HAP-1 (cell line): ENCODE measurements around the gene MISFA.

Experiments
- DNase-seq, 2 experiments: peaks; one replicate each; pipeline ENCODE4 v3.0.0-alpha.2; 2016 to 2020; ENCODE audit warnings: low spot score in 2 of 2
- H3K27me3 ChIP-seq: fragments of 250-450 bp; sonication (Bioruptor Pico); 2 replicates; pipeline ENCODE4 v1.5.1; 2020; ENCODE audit warnings: low read depth, mild to moderate bottlenecking, moderate library complexity
- H3K36me3 ChIP-seq: fragments of 250-450 bp; sonication (Bioruptor Pico); replicated peaks from 2 replicates; pipeline ENCODE4 v1.5.1; 2020; ENCODE audit warnings: mild to moderate bottlenecking
- H3K4me1 ChIP-seq: fragments of 250-450 bp; sonication (Bioruptor Pico); 2 replicates; pipeline ENCODE4 v1.5.1; 2020; ENCODE audit warnings: mild to moderate bottlenecking
- H3K4me3 ChIP-seq: fragments of 250-450 bp; sonication (Bioruptor Pico); 2 replicates; pipeline ENCODE4 v1.5.1; 2020; ENCODE audit warnings: mild to moderate bottlenecking, moderate library complexity
- H3K9me3 ChIP-seq: fragments of 250-450 bp; sonication (Bioruptor Pico); 2 replicates; pipeline ENCODE4 v1.5.1; 2020; ENCODE audit warnings: mild to moderate bottlenecking, moderate library complexity
- in situ Hi-C: fragments of 300-500 bp; cut with MboI; formaldehyde crosslinking; loops from 3 replicates; pipeline ENCODE4 v1.14.3; 2020; ENCODE audit warnings: low sequenced_read_pairs, inconsistent platforms, mixed read lengths

MISFA gene

DNA sequence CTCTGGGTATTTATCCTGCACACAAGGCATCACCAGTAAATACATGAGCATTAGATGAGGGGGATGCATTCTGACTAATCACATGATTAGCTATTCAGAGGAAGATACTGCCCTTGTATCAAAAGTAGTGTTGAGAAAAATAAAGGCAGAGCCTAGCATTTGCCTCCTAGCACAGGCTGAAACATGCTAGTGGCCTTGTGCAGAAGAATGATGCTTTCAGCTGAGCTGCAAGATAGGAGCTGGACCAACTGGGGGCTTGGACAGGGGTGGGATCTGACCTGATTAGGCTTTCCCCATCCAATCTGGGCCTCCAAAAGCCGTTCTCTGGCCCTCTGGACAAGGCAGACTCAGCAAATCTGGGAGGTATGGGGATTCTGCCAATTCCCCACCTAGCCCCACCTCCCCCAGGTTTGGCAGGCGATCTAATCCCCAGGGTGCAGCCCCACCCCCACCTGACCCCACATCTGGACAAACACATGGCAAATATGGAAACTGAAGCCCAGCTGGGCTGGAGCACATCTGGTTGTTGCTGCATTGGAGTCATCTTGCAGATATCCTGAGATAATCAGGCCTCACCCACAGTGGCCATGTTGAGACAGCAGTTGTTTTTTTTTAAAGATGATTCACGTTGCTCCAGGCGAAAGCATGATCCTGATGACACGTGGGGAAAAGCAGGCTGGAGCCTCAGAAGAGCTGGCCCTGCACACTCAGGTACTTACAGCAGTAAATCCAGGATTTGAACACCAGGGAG is 4.4 kb upstream of the MISFA start:
- Histone ChIP-seq H3K4me1 (peaks cover 5% of the 10 kb centered on the region), H3K9me3 (no peaks in the 10 kb centered on the region), H3K36me3 (no peaks in the 10 kb centered on the region; the same call in 1 of the 2 replicates), H3K4me3 (no peak overlapping the region), H3K27me3 (no peaks in the 10 kb centered on the region)
- in situ Hi-C loops, result no loop called here
- no peak for DNase-seq

DNA sequence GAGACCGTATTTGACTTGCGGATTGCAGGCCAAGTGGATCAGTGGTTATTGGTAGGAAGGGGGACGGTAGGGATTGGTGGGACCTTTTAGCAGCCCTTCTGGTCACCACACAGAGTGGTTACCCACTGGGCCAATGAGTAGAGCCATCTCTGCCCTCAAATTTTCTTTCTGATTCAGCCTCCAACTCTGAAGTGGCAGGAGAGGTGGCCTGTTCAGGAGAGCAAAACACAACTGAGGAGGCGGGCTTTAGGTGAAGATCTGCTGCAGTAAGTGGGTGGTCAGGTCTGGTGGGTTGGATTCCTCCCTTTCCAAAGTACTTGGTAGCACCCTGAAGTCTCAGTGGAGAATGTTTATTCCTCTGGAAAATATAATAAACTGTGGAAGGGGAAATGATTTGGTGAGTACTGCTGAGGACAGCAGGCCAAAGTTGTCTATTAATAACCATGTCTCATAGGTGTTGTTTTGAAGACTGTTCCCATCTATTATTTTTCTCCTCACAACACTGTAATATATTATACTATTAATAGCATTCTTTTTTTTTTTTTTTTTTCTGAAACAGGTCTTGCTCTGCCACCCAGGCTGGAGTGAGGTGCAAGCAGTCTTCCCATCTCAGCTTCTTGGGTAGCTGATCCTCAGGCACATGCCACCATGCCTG is 1.5 kb downstream of the MISFA start:
- no peaks in the 10 kb centered on the region for H3K9me3 ChIP-seq
- in situ Hi-C loops, result no loop called here
- DNase-seq, result no peak
- H3K4me3 ChIP-seq, result no peak overlapping the region
- H3K27me3 ChIP-seq, result no peaks in the 10 kb centered on the region
- H3K4me1 ChIP-seq, result no peaks in the 10 kb centered on the region
- peaks cover 2% of the 10 kb centered on the region; the same call in 1 of the 2 replicates for H3K36me3 ChIP-seq

DNA sequence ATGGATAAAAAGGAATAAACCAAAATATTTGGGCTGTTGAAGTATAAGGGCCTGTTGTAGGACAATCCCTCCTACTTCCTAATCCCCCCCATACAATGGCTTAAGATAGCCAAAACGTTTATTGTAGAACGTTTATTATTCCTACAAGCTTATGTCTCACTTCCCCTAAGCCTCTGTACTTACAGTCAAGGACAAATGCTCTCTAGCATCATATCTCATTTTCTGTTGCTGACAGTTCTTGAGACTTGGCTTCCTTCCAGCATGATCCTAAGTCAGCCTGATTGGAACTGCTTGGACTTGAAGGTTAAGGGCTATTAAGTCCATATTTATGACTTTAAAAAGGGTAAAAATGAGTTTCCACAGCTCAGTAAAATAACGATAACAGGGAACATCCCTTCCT is 8.8 kb downstream of the MISFA start:
- Histone ChIP-seq H3K9me3 (no peaks in the 10 kb centered on the region), H3K4me1 (peaks cover 19% of the 10 kb centered on the region), H3K36me3 (peaks cover 40% of the 10 kb centered on the region), H3K4me3 (no peak overlapping the region), H3K27me3 (no peaks in the 10 kb centered on the region)
- DNase-seq, result peak; percentile 27 to 72
- in situ Hi-C loops, result no loop called here

DNA sequence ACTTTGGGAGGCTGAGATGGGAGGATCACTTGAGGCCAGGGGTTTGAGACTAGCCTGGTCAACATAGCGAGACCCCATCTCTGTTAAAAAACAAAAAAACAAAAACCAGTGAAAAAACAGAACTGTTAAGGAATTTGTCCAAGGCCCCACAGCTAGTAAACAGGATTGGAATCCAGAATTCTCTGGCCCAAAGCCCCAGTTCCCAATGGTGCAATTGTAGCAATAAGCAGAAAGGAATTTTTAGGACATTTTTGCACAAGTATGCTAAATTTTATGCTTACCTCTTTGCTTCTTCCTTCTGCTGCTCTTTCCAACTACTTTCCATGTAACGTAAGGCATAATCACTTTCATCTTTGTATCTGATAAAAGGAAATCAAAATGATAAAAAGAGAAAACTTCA is 11.6 kb downstream of the MISFA start:
- Histone ChIP-seq H3K4me3 (no peak overlapping the region), H3K27me3 (no peaks in the 10 kb centered on the region), H3K36me3 (peaks cover 51% of the 10 kb centered on the region), H3K9me3 (no peaks in the 10 kb centered on the region), H3K4me1 (peaks cover 19% of the 10 kb centered on the region)
- in situ Hi-C loops, result no loop called here
- no peak for DNase-seq

DNA sequence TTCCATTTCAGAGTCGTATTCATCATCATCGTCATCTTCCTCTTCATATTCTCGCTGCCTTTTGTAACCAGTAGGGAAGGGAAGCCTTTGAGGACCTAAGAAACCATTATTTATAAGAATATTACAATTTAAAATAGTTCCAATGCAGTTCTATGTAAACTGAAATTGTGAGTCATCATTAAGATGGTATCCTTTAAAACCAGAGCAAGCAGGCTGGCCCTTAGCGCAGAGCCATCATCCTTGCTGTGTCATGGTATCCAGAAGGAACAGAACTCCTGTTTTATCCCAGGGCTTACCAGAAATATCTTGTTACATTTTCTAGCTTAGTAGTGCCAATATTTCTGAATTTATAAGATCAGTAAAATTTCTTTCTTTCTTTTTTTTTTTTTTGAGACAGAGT is 12.8 kb downstream of the MISFA start:
- H3K4me3 ChIP-seq, result no peak overlapping the region
- H3K27me3 ChIP-seq, result no peaks in the 10 kb centered on the region
- peaks cover 15% of the 10 kb centered on the region for H3K4me1 ChIP-seq
- peaks cover 50% of the 10 kb centered on the region for H3K36me3 ChIP-seq
- no peaks in the 10 kb centered on the region for H3K9me3 ChIP-seq
- in situ Hi-C loops, result no loop called here
- DNase-seq, result no peak

DNA sequence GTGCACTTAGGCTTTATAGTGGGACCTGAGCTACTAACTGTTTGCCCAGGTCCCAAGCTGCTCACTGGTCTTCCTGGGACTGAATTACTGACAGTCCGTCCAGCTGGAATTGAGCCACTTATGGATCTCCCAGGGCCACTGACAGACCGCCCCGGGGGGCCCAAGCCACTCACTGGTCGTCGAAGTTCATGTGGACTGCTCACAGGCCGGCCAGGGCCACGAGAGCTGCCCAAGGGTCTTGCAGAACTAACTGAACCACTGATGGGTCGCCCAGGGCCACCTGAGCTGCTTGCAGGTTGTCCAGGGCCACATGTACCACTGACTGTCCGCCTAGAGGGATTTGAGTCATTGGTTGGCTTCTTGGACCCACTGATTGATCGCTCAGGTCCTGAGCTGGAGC is 15.1 kb downstream of the MISFA start:
- Histone ChIP-seq H3K9me3 (no peaks in the 10 kb centered on the region), H3K27me3 (no peaks in the 10 kb centered on the region), H3K4me1 (no peaks in the 10 kb centered on the region), H3K4me3 (no peak overlapping the region), H3K36me3 (peaks cover 37% of the 10 kb centered on the region)
- in situ Hi-C loops, result no loop called here
- no peak for DNase-seq

DNA sequence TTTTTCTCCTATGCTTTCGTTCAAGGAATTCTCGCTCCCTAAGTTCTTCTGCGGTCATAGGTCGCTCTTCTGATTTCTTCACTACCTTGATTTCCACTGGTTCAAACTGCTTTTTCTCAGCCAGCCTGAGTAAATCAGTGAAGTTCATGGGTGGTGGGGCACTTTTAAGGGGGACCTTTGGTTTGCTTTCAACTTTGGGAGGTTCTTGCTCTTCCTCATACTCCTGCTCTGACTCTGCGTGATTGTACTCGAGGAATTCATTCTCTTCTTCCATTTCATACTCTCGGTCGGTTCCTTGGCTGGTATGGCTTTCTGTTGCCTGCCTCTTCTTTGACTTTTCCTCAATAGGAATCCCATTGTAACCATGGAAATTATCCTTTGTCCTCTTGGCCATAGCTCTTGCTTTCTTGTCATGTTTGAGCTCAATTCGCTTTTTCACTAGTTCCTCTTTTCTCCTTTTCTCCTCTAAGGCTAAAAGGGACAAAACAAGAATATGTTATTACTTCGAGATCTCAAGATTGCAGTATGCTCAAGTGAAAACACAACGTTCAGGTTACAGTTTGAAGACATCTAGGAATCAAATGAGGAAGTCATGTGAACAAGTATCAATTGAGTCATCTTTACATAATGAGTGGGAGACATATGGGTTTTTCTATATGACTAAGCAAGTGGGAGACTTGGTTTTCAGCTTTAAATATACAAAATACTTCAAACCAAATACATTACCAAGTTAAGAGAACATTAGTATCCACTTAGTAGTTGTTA is 16.2 kb downstream of the MISFA start:
- H3K27me3 ChIP-seq, result no peaks in the 10 kb centered on the region
- no peak for DNase-seq
- H3K9me3 ChIP-seq, result no peaks in the 10 kb centered on the region
- no peak overlapping the region for H3K4me3 ChIP-seq
- H3K4me1 ChIP-seq, result no peaks in the 10 kb centered on the region
- in situ Hi-C loops, result no loop called here
- H3K36me3 ChIP-seq, result peaks cover 35% of the 10 kb centered on the region

DNA sequence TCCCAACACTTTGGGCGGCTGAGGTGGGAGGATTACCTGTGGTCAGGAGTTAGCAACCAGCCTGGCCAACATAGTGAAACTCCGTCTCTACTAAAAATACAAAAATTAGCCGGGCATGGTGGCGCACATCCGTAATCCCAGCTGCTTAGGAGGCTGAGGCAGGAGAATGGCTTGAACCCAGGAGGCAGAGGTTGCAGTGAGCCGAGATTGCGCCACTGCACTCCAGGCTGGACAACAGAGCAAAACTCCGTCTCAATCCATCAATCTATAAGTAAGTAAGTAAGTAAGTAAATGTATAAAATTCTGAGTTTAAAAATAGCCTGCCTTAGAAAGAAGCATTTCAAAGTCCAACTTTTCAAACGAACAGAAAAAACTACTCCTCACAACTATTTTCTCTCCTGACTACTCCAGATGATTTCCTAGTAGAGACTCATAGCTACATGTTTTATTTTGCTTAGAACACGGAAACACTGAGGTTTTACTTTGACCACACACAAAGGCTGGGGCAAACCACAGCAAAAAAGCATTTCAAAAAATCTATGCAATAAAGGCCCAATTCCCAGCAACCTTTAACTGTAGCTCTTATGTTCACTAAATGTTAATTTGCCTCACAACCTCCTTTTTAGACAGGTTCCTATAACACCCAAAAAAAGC is 18.2 kb downstream of the MISFA start:
- no peak for DNase-seq
- no peaks in the 10 kb centered on the region for H3K27me3 ChIP-seq
- H3K9me3 ChIP-seq, result no peaks in the 10 kb centered on the region
- H3K4me3 ChIP-seq, result no peak overlapping the region
- no peaks in the 10 kb centered on the region for H3K4me1 ChIP-seq
- peaks cover 19% of the 10 kb centered on the region for H3K36me3 ChIP-seq
- in situ Hi-C loops, result no loop called here

DNA sequence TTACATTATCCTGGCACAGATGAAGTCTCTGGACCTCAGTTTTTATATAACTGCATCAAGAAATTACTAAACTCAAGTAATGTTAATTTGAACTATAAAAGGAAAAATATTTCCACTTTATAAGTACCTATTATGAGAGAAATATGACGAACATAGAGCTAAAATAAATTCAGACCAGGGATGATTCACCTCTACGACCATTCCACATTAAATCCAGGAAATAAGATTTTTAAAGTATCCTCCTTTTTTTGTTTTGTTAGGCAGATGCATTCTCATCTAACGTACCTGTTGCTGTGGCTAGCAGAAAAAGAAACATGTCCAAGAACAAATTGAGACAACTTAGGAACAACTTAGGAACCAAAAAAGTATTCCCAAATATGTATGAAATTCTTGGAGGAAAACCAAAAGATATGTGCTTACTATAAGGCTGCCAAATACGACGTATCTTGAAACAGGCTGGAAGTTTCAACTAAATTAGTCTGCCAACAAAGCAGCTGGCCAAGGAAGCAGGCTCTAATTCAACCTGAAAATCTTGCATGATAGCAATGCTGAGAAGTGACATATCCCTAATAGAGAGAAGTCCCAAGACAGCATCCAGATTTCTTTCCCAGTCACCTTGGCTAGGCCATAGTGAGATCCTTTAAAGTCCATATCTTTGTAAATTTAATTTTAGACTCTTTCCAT is 18.9 kb downstream of the MISFA start:
- DNase-seq, result no peak
- H3K36me3 ChIP-seq, result peaks cover 19% of the 10 kb centered on the region
- in situ Hi-C loops, result no loop called here
- no peaks in the 10 kb centered on the region for H3K9me3 ChIP-seq
- no peaks in the 10 kb centered on the region for H3K27me3 ChIP-seq
- no peak overlapping the region for H3K4me3 ChIP-seq
- H3K4me1 ChIP-seq, result no peaks in the 10 kb centered on the region

DNA sequence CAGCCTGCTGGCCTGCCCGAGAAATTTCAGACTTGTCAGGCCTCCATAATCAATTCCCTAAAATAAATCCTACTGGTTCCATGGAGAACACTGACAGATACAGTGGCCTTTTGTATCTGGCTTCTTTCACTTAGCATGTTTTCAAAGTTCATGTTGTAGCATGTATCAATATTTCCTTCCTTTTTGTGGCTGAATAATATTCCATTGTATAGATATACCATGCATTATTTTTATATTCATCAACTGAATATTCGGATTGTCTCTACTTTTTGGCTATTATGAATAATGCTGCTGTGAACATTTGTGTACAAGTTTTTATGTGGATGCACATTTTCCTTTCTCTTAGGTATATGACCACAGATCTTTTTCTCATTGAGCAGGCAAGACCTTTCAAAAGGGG is 24.1 kb downstream of the MISFA start:
- H3K27me3 ChIP-seq, result no peaks in the 10 kb centered on the region
- no peak for DNase-seq
- H3K36me3 ChIP-seq, result no peaks in the 10 kb centered on the region
- no peaks in the 10 kb centered on the region for H3K4me1 ChIP-seq
- H3K9me3 ChIP-seq, result no peaks in the 10 kb centered on the region
- in situ Hi-C loops, result no loop called here
- H3K4me3 ChIP-seq, result no peak overlapping the region

DNA sequence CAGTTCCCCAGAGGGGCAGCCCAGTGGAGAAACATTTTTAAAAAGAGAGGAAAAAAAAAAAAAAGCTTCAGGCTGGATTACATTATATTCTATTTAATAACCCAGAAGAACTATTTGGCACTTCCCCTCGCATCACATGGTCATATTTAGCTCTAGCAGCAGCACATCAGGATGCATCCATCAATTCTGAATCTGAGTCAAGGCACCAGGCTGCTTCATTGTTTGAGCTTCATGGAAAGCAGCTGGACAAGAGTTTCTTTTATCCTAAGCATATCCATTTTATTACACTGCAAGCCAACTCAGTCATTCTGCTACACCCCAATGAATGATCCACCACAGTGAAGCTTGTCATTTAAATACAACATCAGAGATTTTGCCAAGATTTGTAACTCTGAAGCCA is 24.6 kb downstream of the MISFA start:
- in situ Hi-C loops, result no loop called here
- Histone ChIP-seq H3K36me3 (no peaks in the 10 kb centered on the region), H3K9me3 (no peaks in the 10 kb centered on the region), H3K27me3 (no peaks in the 10 kb centered on the region), H3K4me3 (no peak overlapping the region), H3K4me1 (no peaks in the 10 kb centered on the region)
- DNase-seq, result no peak

DNA sequence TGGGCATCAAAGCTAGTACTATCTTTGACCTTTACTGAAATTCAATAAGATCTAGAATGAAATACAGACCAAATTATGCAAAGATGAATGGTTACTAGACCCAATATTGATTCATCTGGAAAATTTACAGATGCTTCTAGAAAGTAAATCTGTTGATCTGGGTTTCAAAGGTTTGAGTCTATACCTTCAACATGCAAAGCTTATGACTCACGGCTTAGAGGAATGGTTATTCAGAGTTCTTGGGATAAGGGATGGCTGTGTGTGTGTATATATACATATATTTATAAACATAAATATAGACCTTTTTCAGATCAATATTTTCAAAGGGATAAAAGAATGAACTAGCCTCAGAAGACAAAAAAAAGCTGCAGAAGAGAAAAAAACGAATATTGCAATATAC is 33.3 kb downstream of the MISFA start:
- DNase-seq, result no peak
- peaks cover 5% of the 10 kb centered on the region for H3K4me1 ChIP-seq
- in situ Hi-C loops, result no loop called here
- peak overlapping the region; percentile 82 for H3K4me3 ChIP-seq
- H3K9me3 ChIP-seq, result no peaks in the 10 kb centered on the region
- H3K27me3 ChIP-seq, result no peaks in the 10 kb centered on the region
- H3K36me3 ChIP-seq, result no peaks in the 10 kb centered on the region
